Activated CD8-positive, alpha-beta T cell treated with anti-CD3 and anti-CD28 coated beads for 36 hours (primary cell): ENCODE data around the gene UTP11. TPM values are rescaled to one million over a fixed set of nuclear protein-coding genes. Genes with fewer than 3 reads are reported as not detected.

Experiments
- ATAC-seq: fragments of 200-7000 bp; cut with Tn5 transposase; one replicate; pipeline ENCODE4 v1.10.0; 2021; ENCODE audit warnings: mild to moderate bottlenecking, moderate library complexity
- CTCF ChIA-PET: fragments of 350-600 bp; sonication (Branson Sonifier 250); formaldehyde crosslinking; loops from one replicate; lab custom pipeline; 2021; ENCODE audit warnings: antibody characterized with exemption; lab: Charles Lee
- POLR2A ChIA-PET: fragments of 350-600 bp; sonication (Branson Sonifier 250); formaldehyde crosslinking; loops from one replicate; lab custom pipeline; 2021; ENCODE audit warnings: antibody characterized with exemption; lab: Charles Lee
- DNase-seq: peaks from one replicate; pipeline ENCODE4 v3.0.0-alpha.2; 2020
- H3K27ac Mint-ChIP-seq: one replicate; pipeline ENCODE4 v1.8.0; 2021; ENCODE audit warnings: mild to moderate bottlenecking, mixed read lengths
- H3K27me3 Mint-ChIP-seq: one replicate; pipeline ENCODE4 v1.8.0; 2021; ENCODE audit warnings: mixed read lengths
- H3K36me3 Mint-ChIP-seq: one replicate; pipeline ENCODE4 v1.8.0; 2021; ENCODE audit warnings: low read depth, mixed read lengths
- H3K4me1 Mint-ChIP-seq: one replicate; pipeline ENCODE4 v1.8.0; 2021; ENCODE audit warnings: low read depth, mixed read lengths
- H3K4me3 Mint-ChIP-seq: one replicate; pipeline ENCODE4 v1.8.0; 2021; ENCODE audit warnings: mild to moderate bottlenecking, moderate library complexity, mixed read lengths
- H3K9me3 Mint-ChIP-seq: one replicate; pipeline ENCODE4 v1.8.0; 2021; ENCODE audit warnings: mixed read lengths
- CTCF ChIP-seq: fragments of 200-600 bp; IDR thresholded peaks from one replicate; pipeline ENCODE4 v1.8.0; 2022; ENCODE audit warnings: antibody characterized with exemption, mild to moderate bottlenecking
- intact Hi-C: fragments of 100-400 bp; cut with micrococcal nuclease; formaldehyde crosslinking; loops from one replicate; pipeline ENCODE4 v1.10.0; 2022
- total RNA-seq, 2 experiments: library from RNA; stranded (reverse); gene quantifications; one replicate each; pipeline ENCODE4 v1.2.3, GENCODE V29; 2021

Gene UTP11
- total RNA-seq, 2 experiments from 2014 or later: 58.1 to 60.6 TPM

GRCh38 chr1:37998913-37999429 lies 13.6 kb upstream of the UTP11 start:
- peak; percentile 52 for DNase-seq
- CTCF ChIA-PET: interaction anchor here (1.3 to 3.5 kb wide), 3 partner anchors 8 to 20 kb away, joined by 3 to 29 read pairs (median 3); partner anchors contain the start of gene SF3A3

GRCh38 chr1:37999430-38000232 lies 12.9 kb upstream of the UTP11 start:
- intact Hi-C loops: no loop called here
- ATAC-seq (peak; percentile 17), DNase-seq (peak; percentile 39)
- H3K27me3 Mint-ChIP-seq: no peaks in the 10 kb centered on the region
- H3K36me3 Mint-ChIP-seq: peaks cover 50% of the 10 kb centered on the region
- H3K27ac Mint-ChIP-seq: peak overlapping the region; percentile 92
- CTCF ChIA-PET: interaction anchor here (1.3 to 3.5 kb wide), 3 partner anchors 9 to 20 kb away, joined by 3 to 29 read pairs (median 6); partner anchors contain the start of gene SF3A3
- POLR2A ChIA-PET: interaction anchor here (0.6 to 14.5 kb wide), 4 partner anchors 9 to 24 kb away, joined by 3 to 114 read pairs (median 8); partner anchors contain the start of genes SF3A3 and UTP11
- peak overlapping the region; percentile 60 for H3K4me3 Mint-ChIP-seq
- no peaks in the 10 kb centered on the region for H3K9me3 Mint-ChIP-seq
- H3K4me1 Mint-ChIP-seq: peaks cover 67% of the 10 kb centered on the region
- no peak for TF ChIP-seq CTCF

More at GRCh38 chr1:37998913-37999429, 13.6 kb upstream of the UTP11 start:
- Mint-ChIP-seq H3K27me3 (no peaks in the 10 kb centered on the region), H3K27ac (peak overlapping the region; percentile 92), H3K4me3 (peak overlapping the region; percentile 60), H3K36me3 (peaks cover 43% of the 10 kb centered on the region), H3K9me3 (no peaks in the 10 kb centered on the region), H3K4me1 (peaks cover 63% of the 10 kb centered on the region)
- TF ChIP-seq CTCF: no peak
- POLR2A ChIA-PET: interaction anchor here (0.6 to 14.5 kb wide), 2 partner anchors 12 to 25 kb away, joined by 3 to 114 read pairs; partner anchors contain the start of gene UTP11
- no peak for ATAC-seq
- intact Hi-C loops: no loop called here

- H3K4me1 Mint-ChIP-seq: peaks cover 61% of the 10 kb centered on the region
- H3K9me3 Mint-ChIP-seq: no peaks in the 10 kb centered on the region
- peaks cover 45% of the 10 kb centered on the region for H3K36me3 Mint-ChIP-seq
- intact Hi-C loops: no loop called here
- ATAC-seq (no peak), DNase-seq (no peak)
- H3K4me3 Mint-ChIP-seq: peak overlapping the region; percentile 60
- no peak for TF ChIP-seq CTCF
- no peaks in the 10 kb centered on the region for H3K27me3 Mint-ChIP-seq
- POLR2A ChIA-PET: interaction anchor here (0.8 to 14.5 kb wide), 4 partner anchors 10 to 21 kb away, joined by 4 to 114 read pairs (median 8); partner anchors contain the start of genes SF3A3 and UTP11
- CTCF ChIA-PET: interaction anchor here (1.0 to 4.3 kb wide), 5 partner anchors 9 to 30 kb away, joined by 3 to 29 read pairs (median 6); partner anchors contain the start of genes SF3A3 and UTP11
- H3K27ac Mint-ChIP-seq: peak overlapping the region; percentile 92
Observed at GRCh38 chr1:38000233-38000528, 12.4 kb upstream of the UTP11 start.

GRCh38 chr1:38000529-38001455 lies 11.7 kb upstream of the UTP11 start:
- TF ChIP-seq CTCF: no peak
- Mint-ChIP-seq H3K4me1 (peaks cover 58% of the 10 kb centered on the region), H3K36me3 (peaks cover 42% of the 10 kb centered on the region), H3K27ac (peak overlapping the region; percentile 92), H3K4me3 (peak overlapping the region; percentile 21), H3K9me3 (no peaks in the 10 kb centered on the region), H3K27me3 (no peaks in the 10 kb centered on the region)
- ATAC-seq (no peak), DNase-seq (peak; percentile 22)
- ChIA-PET POLR2A (interaction anchor here (0.8 to 14.5 kb wide), 4 partner anchors 10 to 21 kb away, joined by 4 to 114 read pairs (median 8); partner anchors contain the start of genes SF3A3 and UTP11), CTCF (interaction anchor here (1.0 to 4.3 kb wide), 5 partner anchors 9 to 29 kb away, joined by 3 to 29 read pairs (median 6); partner anchors contain the start of genes SF3A3 and UTP11)
- intact Hi-C loops: no loop called here
